ENCODE data around the gene C1QL1. TPM values are rescaled to one million over a fixed set of nuclear protein-coding genes. Genes with fewer than 3 reads are reported as not detected.

C1QL1 gene
- total and polyA plus RNA-seq, 4 donors = 0.10 to 0.57 (median 0.39) TPM

GRCh38 chr17:44960691-44961090 lies 7.4 kb downstream of the C1QL1 start:
- H3K4me1 ChIP-seq (ENCODE audit: control insufficient read depth in 5 of 5, insufficient read depth in 5 of 5, low read length in 5 of 5) = peaks cover 0 to 13% (median 8%) of the 10 kb centered on the region in 5 donors
- no peak overlapping the region for H3K4me3 ChIP-seq
- ATAC-seq (ENCODE audit: insufficient read depth, low FRiP score) (no peak), DNase-seq (no peak)
- H3K9ac ChIP-seq (ENCODE audit: insufficient read depth in 1 of 2, low read length in 2 of 2) = no peak overlapping the region
- peaks cover 2 to 8% (median 5%) of the 10 kb centered on the region in 3 donors for H3K27me3 ChIP-seq (ENCODE audit: control insufficient read depth in 3 of 3, insufficient read depth in 3 of 3, low read length in 2 of 3)
- H3K9me3 ChIP-seq (ENCODE audit: control insufficient read depth in 4 of 4, insufficient read depth in 3 of 4, low read length in 3 of 4) = peaks cover 0 to 5% (median 0%) of the 10 kb centered on the region in 4 donors
- H3K27ac ChIP-seq (ENCODE audit: low read depth in 1 of 2, low read length in 1 of 2) = no peak overlapping the region
- no peak for TF ChIP-seq CTCF (IDR thresholded peaks at IDR 0.05; ENCODE audit: control extremely low read depth, extremely low read depth)
- WGBS, 2 donors = 51 to 77% methylated on average over 2 of the region's 2 CpGs
- no peaks in the 10 kb centered on the region for H3K36me3 ChIP-seq (ENCODE audit: control insufficient read depth in 4 of 4, insufficient read depth in 4 of 4, low read length in 4 of 4)

GRCh38 chr17:44959821-44960531 lies 8.1 kb downstream of the C1QL1 start:
- Histone ChIP-seq H3K9ac (ENCODE audit: insufficient read depth in 1 of 2, low read length in 2 of 2) (peak overlapping the region in 1 of 2 donors; percentile 3), H3K4me3 (no peak overlapping the region), H3K9me3 (ENCODE audit: control insufficient read depth in 4 of 4, insufficient read depth in 3 of 4, low read length in 3 of 4) (peaks cover 0 to 5% (median 0%) of the 10 kb centered on the region in 4 donors), H3K4me1 (ENCODE audit: control insufficient read depth in 5 of 5, insufficient read depth in 5 of 5, low read length in 5 of 5) (peaks cover 0 to 13% (median 8%) of the 10 kb centered on the region in 5 donors), H3K36me3 (ENCODE audit: control insufficient read depth in 4 of 4, insufficient read depth in 4 of 4, low read length in 4 of 4) (no peaks in the 10 kb centered on the region), H3K27ac (ENCODE audit: low read depth in 1 of 2, low read length in 1 of 2) (no peak overlapping the region), H3K27me3 (ENCODE audit: control insufficient read depth in 3 of 3, insufficient read depth in 3 of 3, low read length in 2 of 3) (peaks cover 0 to 4% (median 2%) of the 10 kb centered on the region in 3 donors)
- WGBS, 2 donors = 12 to 14% methylated on average over 45 to 56 of the region's 56 CpGs
- ATAC-seq (ENCODE audit: insufficient read depth, low FRiP score) = no peak
- TF ChIP-seq CTCF (IDR thresholded peaks at IDR 0.05; ENCODE audit: control extremely low read depth, extremely low read depth) = no peak
- peak; percentile 17 to 67 (median 52) for DNase-seq

GRCh38 chr17:44956998-44957981 lies 10.8 kb downstream of the C1QL1 start:
- Histone ChIP-seq H3K36me3 (ENCODE audit: control insufficient read depth in 4 of 4, insufficient read depth in 4 of 4, low read length in 4 of 4) (no peaks in the 10 kb centered on the region), H3K4me3 (no peak overlapping the region), H3K27me3 (ENCODE audit: control insufficient read depth in 3 of 3, insufficient read depth in 3 of 3, low read length in 2 of 3) (no peaks in the 10 kb centered on the region), H3K9me3 (ENCODE audit: control insufficient read depth in 4 of 4, insufficient read depth in 3 of 4, low read length in 3 of 4) (peaks cover 0 to 9% (median 0%) of the 10 kb centered on the region in 4 donors), H3K27ac (ENCODE audit: low read depth in 1 of 2, low read length in 1 of 2) (no peak overlapping the region), H3K4me1 (ENCODE audit: control insufficient read depth in 5 of 5, insufficient read depth in 5 of 5, low read length in 5 of 5) (peaks cover 0 to 13% (median 8%) of the 10 kb centered on the region in 5 donors), H3K9ac (ENCODE audit: insufficient read depth in 1 of 2, low read length in 2 of 2) (no peak overlapping the region)
- ATAC-seq (ENCODE audit: insufficient read depth, low FRiP score) (no peak), DNase-seq (no peak)
- WGBS, 2 donors = 87 to 88% methylated on average over 8 of the region's 8 CpGs
- no peak for TF ChIP-seq CTCF (IDR thresholded peaks at IDR 0.05; ENCODE audit: control extremely low read depth, extremely low read depth)
